ENCODE measurements around the gene OR10H4. TPM values are rescaled to one million over a fixed set of nuclear protein-coding genes. Genes with fewer than 3 reads are reported as not detected.
A peak's percentile ranks its signal among the peaks of the same experiment; 100 is the strongest.
"Not testable (repeated sequence)": the region's sequence is repeated elsewhere in the genome, so short reads cannot be mapped to it uniquely, and the experiment has no call there.

Gene OR10H4
- total RNA-seq, result not detected
- long read RNA-seq, result 0 reads

GRCh38 chr19:15948223-15949058 is at the start of gene OR10H4:
Gene OR10H4, plus strand, starts transcription at chr19:15949008. Its CDS starts 0 bp downstream, at chr19:15949008.
- intact Hi-C loops (cut with DNase I, micrococcal nuclease), result no loop called here
- no peak for DNase-seq
- ATAC-seq, result no peak

- DNase-seq; intact Hi-C loops (cut with DNase I, micrococcal nuclease); ATAC-seq: not testable (repeated sequence)
Measured at GRCh38 chr19:15899561-15899960, 49.2 kb upstream of the OR10H4 start.

GRCh38 chr19:15900032-15900431 is 48.8 kb upstream of the OR10H4 start:
- not testable (repeated sequence) for ATAC-seq, DNase-seq

GRCh38 chr19:15900504-15900903 is 48.3 kb upstream of the OR10H4 start:
- ATAC-seq, result no peak
- DNase-seq, result no peak
- intact Hi-C loops (cut with DNase I, micrococcal nuclease), result no loop called here

More at GRCh38 chr19:15900032-15900431, 48.8 kb upstream of the OR10H4 start:
- intact Hi-C loops (cut with DNase I, micrococcal nuclease), result not testable (repeated sequence)

- ATAC-seq, result no peak
- no peak for DNase-seq
- intact Hi-C loops (cut with DNase I, micrococcal nuclease), result no loop called here
Measured at GRCh38 chr19:15902254-15902653, 46.6 kb upstream of the OR10H4 start.

- DNase-seq; intact Hi-C loops (cut with DNase I, micrococcal nuclease); ATAC-seq: not testable (repeated sequence)
Measured at GRCh38 chr19:15902898-15903297, 45.9 kb upstream of the OR10H4 start.

- intact Hi-C loops (cut with DNase I, micrococcal nuclease), result no loop called here
- ATAC-seq, result no peak
Measured at GRCh38 chr19:15905026-15905425, 43.8 kb upstream of the OR10H4 start.

GRCh38 chr19:15911599-15912235 is 37.1 kb upstream of the OR10H4 start:
- DNase-seq (no peak), ATAC-seq (no peak)
- intact Hi-C loops (cut with DNase I, micrococcal nuclease), result no loop called here

More at GRCh38 chr19:15905026-15905425, 43.8 kb upstream of the OR10H4 start:
- DNase-seq, result no peak

- intact Hi-C loops (cut with DNase I, micrococcal nuclease), result no loop called here
- ATAC-seq (no peak), DNase-seq (no peak)
Measured at GRCh38 chr19:15913384-15913783, 35.4 kb upstream of the OR10H4 start.

GRCh38 chr19:15913830-15914229 is 35.0 kb upstream of the OR10H4 start:
- intact Hi-C loops (cut with DNase I, micrococcal nuclease), result no loop called here
- ATAC-seq (no peak), DNase-seq (no peak)

- ATAC-seq, result no peak
- intact Hi-C loops (cut with DNase I, micrococcal nuclease), result no loop called here
- DNase-seq, result no peak
Measured at GRCh38 chr19:15915109-15915508, 33.7 kb upstream of the OR10H4 start.

- no peak for ATAC-seq
- no peak for DNase-seq
- intact Hi-C loops (cut with DNase I, micrococcal nuclease), result no loop called here
Measured at GRCh38 chr19:15919243-15919642, 29.6 kb upstream of the OR10H4 start.

GRCh38 chr19:15922021-15922420 is 26.8 kb upstream of the OR10H4 start:
- ATAC-seq (no peak), DNase-seq (no peak)
- intact Hi-C loops (cut with DNase I, micrococcal nuclease), result no loop called here

GRCh38 chr19:15923702-15924101 is 25.1 kb upstream of the OR10H4 start:
- DNase-seq (peak in 1 of 2 donors; percentile 75), ATAC-seq (peak; percentile 87)
- intact Hi-C loops (cut with DNase I, micrococcal nuclease), result no loop called here

- intact Hi-C loops (cut with DNase I, micrococcal nuclease), result no loop called here
- peak in 1 of 2 donors; percentile 14 for DNase-seq
- peak; percentile 66 for ATAC-seq
Measured at GRCh38 chr19:15926484-15926883, 22.3 kb upstream of the OR10H4 start.

GRCh38 chr19:15928321-15928720 is 20.5 kb upstream of the OR10H4 start:
- ATAC-seq (no peak), DNase-seq (no peak)
- intact Hi-C loops (cut with DNase I, micrococcal nuclease), result no loop called here

GRCh38 chr19:15933761-15934331 is 15.0 kb upstream of the OR10H4 start:
- ATAC-seq; intact Hi-C loops (cut with DNase I, micrococcal nuclease); DNase-seq: not testable (repeated sequence)

GRCh38 chr19:15934332-15935078 is 14.3 kb upstream of the OR10H4 start, which contains the start of gene CYP4F11:
Gene CYP4F11, minus strand, starts transcription at chr19:15934529. Its CDS starts 121 bp downstream, at chr19:15934408.
- intact Hi-C loops (cut with DNase I, micrococcal nuclease), result no loop called here
- DNase-seq (peak; percentile 95), ATAC-seq (peak; percentile 98)

GRCh38 chr19:15935167-15935702 is 13.6 kb upstream of the OR10H4 start:
- peak; percentile 45 for ATAC-seq

More at GRCh38 chr19:15935167-15935702, 13.6 kb upstream of the OR10H4 start:
- intact Hi-C loops (cut with DNase I, micrococcal nuclease), result no loop called here
- no peak for DNase-seq

Measured in left colon (tissue), 2 donors.